ENCODE data around the gene TMEM87A.

The TMEM87A gene

GRCh38 chr15:42182328-42182886 lies 90.8 kb downstream of the TMEM87A start:
- no peak for DNase-seq (ENCODE audit: low read depth, low spot score)
- no peak overlapping the region for H3K4me3 ChIP-seq (ENCODE audit: low read length)

- no peak overlapping the region for H3K4me3 ChIP-seq (ENCODE audit: low read length)
- DNase-seq (ENCODE audit: low read depth, low spot score): no peak
These were observed 95.2 kb downstream of the TMEM87A start for GRCh38 chr15:42178056-42178455.

GRCh38 chr15:42175671-42176070 lies 97.6 kb downstream of the TMEM87A start:
- no peak for DNase-seq (ENCODE audit: low read depth, low spot score)
- no peak overlapping the region for H3K4me3 ChIP-seq (ENCODE audit: low read length)

DNA sequence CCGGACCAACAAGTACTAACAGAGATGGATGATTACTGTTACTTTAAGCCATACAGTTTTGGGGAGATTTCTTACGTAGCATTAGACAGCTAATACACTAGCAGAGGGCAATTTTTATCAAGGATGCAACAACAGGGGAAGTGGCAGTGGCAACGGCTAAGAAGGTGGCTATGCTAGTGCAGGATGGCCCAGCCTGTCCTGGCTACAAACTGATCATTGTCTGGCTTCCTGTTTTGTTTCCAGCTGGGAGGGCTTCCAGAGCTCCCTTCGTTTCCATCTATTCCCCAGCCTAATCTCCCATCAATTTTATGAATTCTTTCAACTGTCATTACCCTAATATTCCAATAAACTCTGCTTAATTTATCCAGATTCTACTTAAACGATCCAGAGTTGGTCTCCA lies 100.8 kb downstream of the TMEM87A start:
- no peak for DNase-seq (ENCODE audit: low read depth, low spot score)
- H3K4me3 ChIP-seq (ENCODE audit: low read length): no peak overlapping the region

DNA sequence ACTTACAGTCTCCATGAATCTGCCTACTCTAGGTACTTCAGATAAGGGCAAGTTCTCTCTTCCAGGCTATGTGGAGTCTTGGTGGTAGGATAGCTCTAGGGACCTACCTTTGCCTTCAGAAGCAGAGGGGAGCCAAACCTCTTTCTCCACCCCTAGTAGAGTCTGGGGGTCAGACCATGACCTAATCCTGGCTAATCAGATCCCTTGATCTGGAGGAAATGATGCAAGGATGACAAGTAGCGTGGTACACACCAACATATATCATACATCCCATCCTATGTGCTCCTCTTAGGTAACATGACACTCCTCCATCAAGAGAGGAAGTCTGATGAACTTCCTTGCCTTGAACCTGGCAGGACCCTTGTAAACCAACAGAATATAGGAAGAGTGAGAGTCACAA lies 101.4 kb downstream of the TMEM87A start:
- no peak overlapping the region for H3K4me3 ChIP-seq (ENCODE audit: low read length)
- no peak for DNase-seq (ENCODE audit: low read depth, low spot score)

DNA sequence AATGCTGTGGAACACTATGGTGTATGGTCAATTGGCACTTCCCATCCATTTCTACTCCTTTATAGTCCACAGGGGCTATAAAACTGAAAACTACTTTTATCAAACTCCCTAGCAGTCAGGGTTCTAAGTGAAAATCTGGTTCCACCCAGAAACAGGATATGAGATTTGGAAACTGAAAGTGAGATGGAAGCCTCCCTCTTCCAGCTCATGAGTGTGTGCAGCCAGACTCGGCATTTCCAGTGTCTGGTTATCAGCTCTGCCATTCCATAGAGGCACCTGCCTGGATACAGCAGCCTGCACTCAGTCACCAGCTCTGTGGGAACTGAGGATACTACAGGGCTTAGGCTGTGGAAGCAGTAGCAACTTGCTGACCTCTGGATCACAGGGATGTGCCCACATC lies 102.1 kb downstream of the TMEM87A start:
- no peak overlapping the region for H3K4me3 ChIP-seq (ENCODE audit: low read length)
- no peak for DNase-seq (ENCODE audit: low read depth, low spot score)

- DNase-seq (ENCODE audit: low read depth, low spot score): no peak
- no peak overlapping the region for H3K4me3 ChIP-seq (ENCODE audit: low read length)
These were observed 106.8 kb downstream of the TMEM87A start for GRCh38 chr15:42166225-42166940.

GRCh38 chr15:42165106-42165505 lies 108.1 kb downstream of the TMEM87A start:
- DNase-seq (ENCODE audit: low read depth, low spot score): no peak
- no peak overlapping the region for H3K4me3 ChIP-seq (ENCODE audit: low read length)

GRCh38 chr15:42163947-42164550 lies 109.2 kb downstream of the TMEM87A start:
- no peak overlapping the region for H3K4me3 ChIP-seq (ENCODE audit: low read length)
- DNase-seq (ENCODE audit: low read depth, low spot score): no peak

DNA sequence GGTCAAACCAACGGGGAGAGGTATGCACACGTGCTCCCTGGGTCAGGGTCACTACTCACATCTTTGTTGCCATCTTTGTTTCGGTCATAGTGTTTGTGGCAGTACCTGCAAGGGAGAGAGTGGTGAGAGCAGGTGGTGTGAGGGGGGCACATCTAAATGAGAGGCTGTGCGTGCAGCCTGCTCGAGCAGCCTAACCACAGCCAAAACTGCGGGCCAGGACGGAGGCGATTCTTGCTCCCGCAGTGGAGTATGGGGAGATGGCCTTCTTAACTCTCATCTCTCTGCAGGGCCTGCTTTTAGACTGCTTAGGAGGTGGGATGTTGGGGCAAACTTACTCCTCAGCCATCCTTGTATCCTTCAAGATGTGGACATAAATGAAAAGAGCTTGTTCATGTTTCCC lies 109.9 kb downstream of the TMEM87A start:
- DNase-seq (ENCODE audit: low read depth, low spot score): no peak
- no peak overlapping the region for H3K4me3 ChIP-seq (ENCODE audit: low read length)

Measured in Jurkat, Clone E6-1 (cell line).